Stomach (tissue), 4 donors: ENCODE results near the gene WDR75.

Source experiments
- POLR2A ChIP-seq, 4 donors: fragments of 450-650 bp; IDR thresholded peaks; one replicate each; pipeline ENCODE4 v1.6.1; 2016; ENCODE audit warnings: antibody characterized with exemption in 4 of 4, control low read depth in 2 of 4, mild to moderate bottlenecking in 1 of 4, moderate library complexity in 1 of 4
- POLR2AphosphoS5 ChIP-seq, 3 donors: sonication (generic); formaldehyde crosslinking; IDR thresholded peaks; one replicate each; pipeline ENCODE4 v1.6.1; 2016; ENCODE audit warnings: antibody characterized with exemption in 3 of 3
- TF ChIP-seq, protein P1 (sequence below), 7 experiments: fragments of 450-650 bp in 4 of 7; fragments of 200-600 bp in 3 of 7; sonication (generic) in 3 of 7; IDR thresholded peaks; one replicate each; pipeline ENCODE4 v1.5.1; 2016 to 2019; ENCODE audit warnings: antibody characterized with exemption in 7 of 7, control low read depth in 2 of 7, mild to moderate bottlenecking in 1 of 7

- TF ChIP-seq POLR2AphosphoS5 (IDR thresholded peaks at IDR 0.05) (no peak), POLR2A (IDR thresholded peaks at IDR 0.05) (no peak)
- TF ChIP-seq, protein P1, sequence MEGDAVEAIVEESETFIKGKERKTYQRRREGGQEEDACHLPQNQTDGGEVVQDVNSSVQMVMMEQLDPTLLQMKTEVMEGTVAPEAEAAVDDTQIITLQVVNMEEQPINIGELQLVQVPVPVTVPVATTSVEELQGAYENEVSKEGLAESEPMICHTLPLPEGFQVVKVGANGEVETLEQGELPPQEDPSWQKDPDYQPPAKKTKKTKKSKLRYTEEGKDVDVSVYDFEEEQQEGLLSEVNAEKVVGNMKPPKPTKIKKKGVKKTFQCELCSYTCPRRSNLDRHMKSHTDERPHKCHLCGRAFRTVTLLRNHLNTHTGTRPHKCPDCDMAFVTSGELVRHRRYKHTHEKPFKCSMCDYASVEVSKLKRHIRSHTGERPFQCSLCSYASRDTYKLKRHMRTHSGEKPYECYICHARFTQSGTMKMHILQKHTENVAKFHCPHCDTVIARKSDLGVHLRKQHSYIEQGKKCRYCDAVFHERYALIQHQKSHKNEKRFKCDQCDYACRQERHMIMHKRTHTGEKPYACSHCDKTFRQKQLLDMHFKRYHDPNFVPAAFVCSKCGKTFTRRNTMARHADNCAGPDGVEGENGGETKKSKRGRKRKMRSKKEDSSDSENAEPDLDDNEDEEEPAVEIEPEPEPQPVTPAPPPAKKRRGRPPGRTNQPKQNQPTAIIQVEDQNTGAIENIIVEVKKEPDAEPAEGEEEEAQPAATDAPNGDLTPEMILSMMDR (IDR thresholded peaks at IDR 0.05): no peak
Observed at GRCh38 chr2:189485146-189485545, 43.9 kb downstream of the WDR75 start.
